LNCaP clone FGC (cell line): Measurements from ENCODE around the gene PTTG1IP2.
"Not testable (repeated sequence)": the region's sequence is repeated elsewhere in the genome, so short reads cannot be mapped to it uniquely, and the experiment has no call there.

Experiments
- DNase-seq: peaks from one replicate; pipeline ENCODE4 v3.0.0-alpha.2; 2011; ENCODE audit warnings: low read depth
- H3K4me3 ChIP-seq: 2 replicates; pipeline ENCODE4 v1.5.1; 2011; ENCODE audit warnings: mild to moderate bottlenecking, low read depth, low read length, control low read depth
- TF ChIP-seq, protein P1 (sequence below): IDR thresholded peaks from 2 replicates; pipeline ENCODE4 v1.5.1; 2012; ENCODE audit warnings: mild to moderate bottlenecking; ENCODE audit not compliant: control insufficient read depth, insufficient read depth; ENCODE audit errors: extremely low read depth

The PTTG1IP2 gene

DNA sequence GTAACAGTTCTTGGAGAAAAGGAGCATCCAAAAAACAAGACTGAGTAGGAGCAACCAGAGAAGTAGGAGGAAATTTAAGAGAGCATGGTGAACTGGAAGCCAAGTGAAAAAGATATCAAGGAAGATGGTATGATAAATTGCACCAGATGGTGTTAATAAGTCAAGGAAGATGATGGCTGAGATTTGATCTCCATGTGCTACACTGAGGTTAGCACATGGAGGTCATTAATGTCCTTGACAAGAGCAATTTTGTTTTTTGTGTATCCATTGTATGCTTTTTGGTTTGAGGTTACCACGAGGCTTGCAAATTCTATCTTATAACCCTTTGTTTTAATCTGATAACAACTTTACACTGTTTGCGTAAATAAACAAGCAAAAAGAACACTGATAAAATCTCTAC lies 11.3 kb upstream of the PTTG1IP2 start:
- TF ChIP-seq, protein P1, sequence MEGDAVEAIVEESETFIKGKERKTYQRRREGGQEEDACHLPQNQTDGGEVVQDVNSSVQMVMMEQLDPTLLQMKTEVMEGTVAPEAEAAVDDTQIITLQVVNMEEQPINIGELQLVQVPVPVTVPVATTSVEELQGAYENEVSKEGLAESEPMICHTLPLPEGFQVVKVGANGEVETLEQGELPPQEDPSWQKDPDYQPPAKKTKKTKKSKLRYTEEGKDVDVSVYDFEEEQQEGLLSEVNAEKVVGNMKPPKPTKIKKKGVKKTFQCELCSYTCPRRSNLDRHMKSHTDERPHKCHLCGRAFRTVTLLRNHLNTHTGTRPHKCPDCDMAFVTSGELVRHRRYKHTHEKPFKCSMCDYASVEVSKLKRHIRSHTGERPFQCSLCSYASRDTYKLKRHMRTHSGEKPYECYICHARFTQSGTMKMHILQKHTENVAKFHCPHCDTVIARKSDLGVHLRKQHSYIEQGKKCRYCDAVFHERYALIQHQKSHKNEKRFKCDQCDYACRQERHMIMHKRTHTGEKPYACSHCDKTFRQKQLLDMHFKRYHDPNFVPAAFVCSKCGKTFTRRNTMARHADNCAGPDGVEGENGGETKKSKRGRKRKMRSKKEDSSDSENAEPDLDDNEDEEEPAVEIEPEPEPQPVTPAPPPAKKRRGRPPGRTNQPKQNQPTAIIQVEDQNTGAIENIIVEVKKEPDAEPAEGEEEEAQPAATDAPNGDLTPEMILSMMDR = no peak
- peak; percentile 7 for DNase-seq
- H3K4me3 ChIP-seq = no peak overlapping the region

DNA sequence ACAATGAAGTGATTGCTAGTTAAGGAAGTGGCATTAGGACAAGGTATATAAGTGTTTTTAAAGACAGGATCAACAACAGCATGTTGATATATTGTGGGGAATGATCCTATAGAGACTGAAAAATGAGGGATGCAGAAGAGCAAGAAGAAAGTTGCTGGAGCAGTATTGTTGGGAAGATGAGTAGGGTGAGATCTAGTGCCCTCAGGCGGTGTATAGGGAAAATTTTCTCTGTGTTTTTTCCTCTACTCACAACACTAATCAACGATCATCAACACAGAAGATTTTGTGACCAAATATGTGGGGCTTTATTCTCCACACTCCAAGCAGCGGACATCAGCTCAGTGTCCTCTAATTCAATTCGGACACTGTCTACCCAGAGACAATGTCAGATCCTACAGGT lies 9.6 kb upstream of the PTTG1IP2 start:
- TF ChIP-seq, protein P1 = 0 out of 2 replicates have a peak, but pooled peaks have one; percentile 21
- no peak for DNase-seq
- no peak overlapping the region for H3K4me3 ChIP-seq

DNA sequence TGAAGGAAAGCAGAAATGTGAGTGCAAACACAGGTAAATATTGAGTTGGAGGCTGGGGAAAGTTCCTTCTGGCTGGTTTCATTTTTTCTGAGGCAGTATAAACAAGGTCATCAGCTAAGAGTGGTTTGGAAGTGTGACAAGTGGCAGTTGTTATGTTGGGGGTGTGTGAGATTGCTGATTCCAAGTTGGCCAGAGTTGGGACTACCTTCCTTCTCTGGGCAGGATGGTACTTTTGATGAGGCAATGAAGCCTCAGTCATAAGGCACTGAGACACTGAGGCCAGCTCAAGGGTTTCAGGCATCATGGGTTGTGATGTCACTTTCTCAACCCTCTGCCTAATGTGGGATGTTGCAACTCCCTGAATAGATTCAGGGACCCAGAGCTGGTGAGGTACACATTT lies 8.2 kb upstream of the PTTG1IP2 start:
- H3K4me3 ChIP-seq = no peak overlapping the region
- TF ChIP-seq, protein P1 = no peak
- DNase-seq = no peak

DNA sequence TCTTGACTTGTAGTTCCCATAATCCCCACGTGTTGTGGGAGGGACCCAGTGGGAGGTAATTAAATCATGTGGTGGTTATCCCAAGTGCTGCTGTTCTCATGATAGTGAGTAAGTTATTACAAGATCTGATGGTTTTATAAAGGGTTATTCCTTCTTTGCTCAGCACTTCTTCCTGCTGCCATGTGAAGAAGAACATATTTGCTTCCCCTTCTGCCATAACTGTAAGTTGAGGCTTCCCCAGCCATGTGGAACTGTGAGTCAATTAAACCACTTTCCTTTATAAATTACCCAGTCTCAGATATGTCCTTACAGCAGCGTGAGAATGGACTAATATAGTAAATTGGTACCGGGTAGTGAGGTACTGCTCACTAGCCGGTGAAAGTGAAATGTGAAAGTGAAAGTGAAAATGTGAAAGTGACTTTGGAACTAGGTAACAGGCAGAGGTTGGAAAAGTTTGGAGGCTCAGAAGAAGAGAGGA lies 6.2 kb upstream of the PTTG1IP2 start:
- H3K4me3 ChIP-seq = not testable (repeated sequence)

DNA sequence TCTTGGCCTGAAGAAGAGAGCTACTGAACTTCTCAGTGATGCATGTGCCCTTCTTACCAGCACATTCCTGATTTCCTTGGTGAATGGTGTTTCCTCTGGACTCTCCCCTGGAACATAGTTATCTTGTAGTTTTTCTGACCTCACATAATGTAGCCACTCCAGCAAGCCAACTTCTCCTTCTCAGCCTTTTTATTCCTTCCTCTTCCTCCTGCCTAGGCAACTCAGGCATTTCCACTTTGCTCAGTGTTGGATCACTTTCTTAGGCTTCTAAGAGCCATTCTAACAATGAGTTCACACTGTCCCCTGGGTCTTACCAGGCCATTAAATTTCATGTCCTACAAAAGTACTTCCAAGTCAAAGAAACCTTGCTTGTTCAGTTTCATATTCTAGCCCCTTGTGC lies 3.6 kb upstream of the PTTG1IP2 start:
- no peak for DNase-seq
- H3K4me3 ChIP-seq = no peak overlapping the region
- TF ChIP-seq, protein P1 = no peak

More for the DNA sequence above, 6.2 kb upstream of the PTTG1IP2 start:
- not testable (repeated sequence) for DNase-seq

DNA sequence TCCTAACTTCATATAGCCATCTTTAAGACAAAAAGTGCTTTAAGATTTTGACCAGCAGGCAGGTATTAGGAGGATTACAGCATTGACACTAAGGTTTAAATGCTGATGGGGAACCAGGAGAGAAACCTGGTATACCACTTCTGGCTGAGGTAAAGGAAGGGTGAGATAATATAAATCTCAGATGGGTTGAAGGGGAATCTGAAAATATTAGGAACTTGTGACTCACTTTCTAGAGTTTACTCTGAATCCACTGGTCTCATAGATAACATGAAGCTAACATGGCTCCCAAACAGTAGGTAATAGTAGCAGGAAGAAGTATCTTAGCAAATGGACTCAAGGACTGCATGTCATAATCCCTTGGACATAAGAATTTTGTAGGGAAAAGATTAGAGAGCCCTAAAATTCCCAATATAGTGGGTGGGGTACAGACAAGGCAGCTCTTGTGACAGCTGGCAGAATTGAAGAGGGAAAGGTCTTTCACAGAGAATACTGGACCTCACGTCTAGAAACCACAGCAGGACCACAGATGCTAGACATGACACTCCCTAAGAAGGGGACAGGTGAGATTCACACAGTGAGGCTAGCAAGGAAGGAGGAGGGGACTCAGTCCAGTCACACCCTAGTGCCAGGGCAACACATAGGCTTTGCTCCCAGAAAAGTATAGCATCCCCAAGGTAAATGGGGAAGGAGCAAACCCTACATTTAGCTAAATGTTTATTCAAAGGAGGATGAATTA lies 3.5 kb downstream of the PTTG1IP2 start:
- no peak overlapping the region for H3K4me3 ChIP-seq
- TF ChIP-seq, protein P1 = no peak
- DNase-seq = no peak

DNA sequence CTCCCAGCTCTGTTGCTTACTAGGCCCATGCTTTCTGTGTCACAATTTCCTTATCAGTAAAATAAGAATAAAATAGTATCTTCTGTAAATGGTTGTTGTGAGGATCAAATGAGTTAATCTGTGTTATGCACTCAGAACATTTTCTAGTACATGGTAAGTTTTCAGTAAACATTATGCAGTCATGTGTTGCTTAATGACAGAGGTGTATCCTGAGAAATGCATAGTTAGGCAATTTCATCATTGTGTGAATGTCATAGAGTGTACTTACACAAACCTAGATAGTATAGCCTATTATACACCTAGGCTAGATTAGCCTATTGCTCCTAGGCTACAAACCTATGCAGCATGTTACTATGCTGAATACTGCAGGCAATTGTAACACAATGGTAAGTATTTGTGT lies 4.4 kb downstream of the PTTG1IP2 start:
- no peak for DNase-seq
- H3K4me3 ChIP-seq = no peak overlapping the region
- TF ChIP-seq, protein P1 = no peak
